T-helper 2 cell treated with Interferon-gamma antibody and Interleukin-4, amounts not matched to agents 100 ng/mL and 5 ng/mL, for 36 hours (primary cell): Measurements from ENCODE around the gene ATL3. TPM values are rescaled to one million over a fixed set of nuclear protein-coding genes. Genes with fewer than 3 reads are reported as not detected.
"Not testable (repeated sequence)": the region's sequence is repeated elsewhere in the genome, so short reads cannot be mapped to it uniquely, and the experiment has no call there.

Experiments used
- intact Hi-C: fragments of 100-400 bp; cut with micrococcal nuclease; formaldehyde crosslinking; loops from one replicate; pipeline ENCODE4 v1.15.1; 2023
- total RNA-seq: library from RNA; stranded (reverse); gene quantifications from 2 replicates; pipeline ENCODE4 v1.2.3, GENCODE V29; 2022

ATL3 gene
- total RNA-seq, 1 donor from 2014 or later = 40.5 TPM

DNA sequence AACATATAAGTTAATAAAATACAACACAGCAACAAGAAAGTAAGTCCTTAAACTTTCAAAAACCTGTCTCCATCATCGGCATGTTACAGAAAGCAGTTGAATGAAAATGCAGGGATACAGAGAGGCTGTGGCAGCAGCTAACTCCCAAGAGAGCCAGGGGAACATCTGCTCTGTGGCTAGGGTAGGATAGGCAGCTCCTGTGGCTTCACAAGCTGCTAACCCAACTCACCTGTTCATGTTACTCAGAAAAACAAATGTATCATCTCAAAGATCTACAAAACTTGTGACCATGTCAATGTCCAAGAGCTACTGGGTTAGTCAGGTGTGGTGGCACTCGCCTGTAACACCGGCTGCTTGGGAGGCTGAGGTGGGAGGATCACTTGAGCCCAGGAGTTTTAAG lies 41.8 kb downstream of the ATL3 start:
- intact Hi-C loops = no loop called here

GRCh38 chr11:63623513-63624140 lies 47.5 kb downstream of the ATL3 start:
- intact Hi-C loops = no loop called here

GRCh38 chr11:63622323-63622722 lies 48.9 kb downstream of the ATL3 start:
- intact Hi-C loops = no loop called here

GRCh38 chr11:63621071-63621470 lies 50.1 kb downstream of the ATL3 start:
- intact Hi-C loops = no loop called here

- intact Hi-C loops = loop anchor here (10.0 kb wide), 1 partner anchor 85 kb away; the partner anchor contains the start of gene PLAAT4
Observed at GRCh38 chr11:63619967-63620366, 51.2 kb downstream of the ATL3 start.

- intact Hi-C loops = loop anchor here (10.0 kb wide), 1 partner anchor 83 kb away; the partner anchor contains the start of gene PLAAT4
Observed at GRCh38 chr11:63617686-63618085, 53.5 kb downstream of the ATL3 start.

DNA sequence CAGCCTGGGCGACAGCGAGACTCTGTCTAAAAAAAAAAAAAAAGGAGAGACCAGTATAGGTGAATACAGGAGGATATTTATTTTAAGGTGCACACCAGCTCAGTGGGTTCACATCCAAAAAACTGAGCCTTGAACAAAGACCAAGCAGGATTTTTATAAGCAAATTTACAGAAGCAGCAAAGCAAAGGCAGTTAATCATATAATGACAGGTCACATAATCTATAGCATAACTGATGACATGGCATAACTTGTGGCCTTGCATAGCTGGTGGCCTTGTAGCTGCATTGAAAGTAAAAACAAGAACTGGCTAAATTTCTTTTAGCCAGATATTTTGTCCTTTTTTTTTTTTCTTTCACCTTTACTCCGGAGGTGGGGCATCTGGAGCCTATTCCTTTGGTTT lies 54.2 kb downstream of the ATL3 start:
- intact Hi-C loops = loop anchor here (10.0 kb wide), 1 partner anchor 82 kb away; the partner anchor contains the start of gene PLAAT4

DNA sequence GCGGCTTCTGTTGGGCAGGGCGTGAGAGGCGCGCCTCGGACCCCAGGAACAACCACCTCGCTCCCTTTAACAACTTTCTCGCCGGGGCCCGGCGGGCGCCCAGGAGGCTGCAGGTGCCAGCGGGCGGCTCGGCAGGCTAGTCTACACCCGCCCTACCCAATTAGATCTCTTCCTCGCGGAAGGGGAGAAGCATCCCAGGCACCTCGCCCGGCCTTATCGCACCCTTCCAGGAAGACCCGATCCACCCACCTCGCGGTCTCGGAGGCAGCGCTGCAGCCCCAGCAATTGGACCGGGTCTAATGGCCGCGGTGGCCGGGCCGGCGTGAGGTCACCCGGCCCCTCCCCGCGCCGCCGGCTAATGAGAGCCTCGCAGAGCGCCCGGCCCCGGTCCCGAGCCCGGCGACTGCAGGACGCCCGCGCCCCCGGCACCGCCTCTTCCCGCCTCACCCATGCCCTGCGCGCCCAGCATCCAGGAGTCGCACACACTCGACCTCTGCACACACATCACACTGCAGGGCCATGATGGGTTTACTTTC lies 57.0 kb downstream of the ATL3 start, which contains the start of gene PLAAT3:
Gene PLAAT3, minus strand, starts transcription at position 298 of the 536 bp plus-strand sequence. CDS start 419 bp downstream, outside the sequence.
- intact Hi-C loops = loop anchor here (10.0 kb wide), 1 partner anchor 79 kb away; the partner anchor contains the start of gene PLAAT4

- intact Hi-C loops = loop anchor here (10.0 kb wide), 1 partner anchor 79 kb away; the partner anchor contains the start of gene PLAAT4
Observed at GRCh38 chr11:63613517-63614135, 57.5 kb downstream of the ATL3 start.

DNA sequence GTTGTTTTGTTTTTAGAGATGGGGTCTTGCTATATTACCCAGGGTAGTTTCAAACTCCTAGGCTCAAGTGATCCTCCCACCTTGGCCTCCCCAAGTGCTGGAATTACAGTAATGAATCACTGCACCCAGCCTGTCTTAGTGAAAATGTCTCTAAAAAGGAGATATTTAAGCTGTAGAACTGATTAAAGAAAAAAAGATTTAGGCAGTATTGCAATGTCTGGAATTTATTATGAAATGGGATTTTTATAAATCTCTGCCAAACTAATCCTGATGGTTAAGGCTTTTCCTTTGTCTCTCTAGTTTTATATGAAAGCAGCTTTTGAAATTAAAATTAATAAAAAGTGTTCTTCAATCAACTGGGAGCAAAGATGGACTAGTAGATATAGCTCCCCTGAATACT lies 59.0 kb downstream of the ATL3 start:
- intact Hi-C loops = loop anchor here (10.0 kb wide), 1 partner anchor 77 kb away; the partner anchor contains the start of gene PLAAT4

DNA sequence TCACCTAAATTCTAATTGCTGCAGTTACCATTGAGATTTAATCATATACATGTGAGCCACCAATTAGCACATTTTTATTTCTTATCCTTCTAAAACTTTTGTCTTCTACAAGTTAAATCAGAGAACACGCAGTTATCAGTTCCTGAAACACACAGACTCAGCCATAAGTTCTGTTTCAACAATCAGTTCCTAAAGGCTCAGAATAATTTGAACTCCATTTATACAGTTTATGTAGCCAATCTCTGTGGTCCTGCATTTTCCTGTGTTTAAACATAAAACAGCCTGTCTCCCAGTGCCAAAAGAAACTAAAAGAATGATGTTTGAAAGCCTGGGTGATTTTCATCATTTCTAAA lies 59.8 kb downstream of the ATL3 start:
- intact Hi-C loops = loop anchor here (10.0 kb wide), 1 partner anchor 77 kb away; the partner anchor contains the start of gene PLAAT4

- intact Hi-C loops = loop anchor here (10.0 kb wide), 1 partner anchor 76 kb away; the partner anchor contains the start of gene PLAAT4
Observed at GRCh38 chr11:63610604-63611394, 60.4 kb downstream of the ATL3 start.

DNA sequence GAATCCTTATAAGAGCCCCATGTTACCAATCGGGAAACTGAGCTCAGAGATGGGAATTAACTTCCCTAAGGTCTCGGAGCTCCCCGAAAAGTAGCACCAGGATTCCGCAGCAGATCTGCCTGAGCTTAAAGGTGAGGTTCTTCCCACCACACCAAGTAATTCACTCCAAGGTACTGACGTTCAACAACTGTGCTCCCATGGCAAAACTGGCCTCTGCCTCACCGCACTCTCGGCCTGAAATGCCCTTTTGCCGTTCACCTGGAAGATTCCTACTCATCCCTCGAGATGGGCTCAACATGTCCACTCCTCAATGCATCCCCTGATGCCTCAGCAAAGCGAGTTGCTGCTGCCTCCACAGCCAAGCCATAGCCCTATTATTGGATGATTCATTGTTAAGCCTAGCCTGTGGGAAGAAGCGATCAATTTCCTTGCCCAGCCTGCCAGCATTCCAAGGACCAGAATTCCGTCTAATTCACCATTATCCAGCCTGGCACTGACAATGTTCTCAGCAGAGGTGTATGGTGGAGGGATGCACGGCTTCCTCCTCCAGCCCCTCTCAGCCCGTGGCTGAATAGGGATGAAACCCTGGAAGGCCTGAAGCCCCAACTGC lies 61.1 kb downstream of the ATL3 start:
- intact Hi-C loops = loop anchor here (10.0 kb wide), 1 partner anchor 75 kb away; the partner anchor contains the start of gene PLAAT4

DNA sequence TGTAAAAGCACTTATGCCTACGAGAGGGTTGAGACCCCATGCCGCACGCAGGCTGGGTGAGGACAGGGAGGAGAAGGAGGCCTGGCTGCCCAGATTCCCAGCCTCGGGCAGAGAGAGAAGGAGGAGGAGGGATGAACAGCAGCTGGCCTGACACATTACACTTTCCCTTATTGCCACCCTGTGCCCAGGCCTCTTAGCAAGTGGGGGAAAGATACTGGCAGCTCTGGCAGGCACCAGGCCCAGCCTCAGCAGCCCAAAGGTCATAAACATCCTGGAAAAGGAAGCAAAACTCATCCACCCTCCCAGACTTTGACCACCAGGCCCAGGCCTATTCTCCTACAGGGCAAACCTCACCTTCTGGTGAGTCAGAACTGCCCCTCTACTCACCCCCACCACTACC lies 61.6 kb downstream of the ATL3 start:
- intact Hi-C loops = no loop called here

- intact Hi-C loops = no loop called here
Observed at GRCh38 chr11:63608353-63609345, 62.5 kb downstream of the ATL3 start.

- intact Hi-C loops = no loop called here
Observed at GRCh38 chr11:63603180-63603518, 68.0 kb downstream of the ATL3 start.

DNA sequence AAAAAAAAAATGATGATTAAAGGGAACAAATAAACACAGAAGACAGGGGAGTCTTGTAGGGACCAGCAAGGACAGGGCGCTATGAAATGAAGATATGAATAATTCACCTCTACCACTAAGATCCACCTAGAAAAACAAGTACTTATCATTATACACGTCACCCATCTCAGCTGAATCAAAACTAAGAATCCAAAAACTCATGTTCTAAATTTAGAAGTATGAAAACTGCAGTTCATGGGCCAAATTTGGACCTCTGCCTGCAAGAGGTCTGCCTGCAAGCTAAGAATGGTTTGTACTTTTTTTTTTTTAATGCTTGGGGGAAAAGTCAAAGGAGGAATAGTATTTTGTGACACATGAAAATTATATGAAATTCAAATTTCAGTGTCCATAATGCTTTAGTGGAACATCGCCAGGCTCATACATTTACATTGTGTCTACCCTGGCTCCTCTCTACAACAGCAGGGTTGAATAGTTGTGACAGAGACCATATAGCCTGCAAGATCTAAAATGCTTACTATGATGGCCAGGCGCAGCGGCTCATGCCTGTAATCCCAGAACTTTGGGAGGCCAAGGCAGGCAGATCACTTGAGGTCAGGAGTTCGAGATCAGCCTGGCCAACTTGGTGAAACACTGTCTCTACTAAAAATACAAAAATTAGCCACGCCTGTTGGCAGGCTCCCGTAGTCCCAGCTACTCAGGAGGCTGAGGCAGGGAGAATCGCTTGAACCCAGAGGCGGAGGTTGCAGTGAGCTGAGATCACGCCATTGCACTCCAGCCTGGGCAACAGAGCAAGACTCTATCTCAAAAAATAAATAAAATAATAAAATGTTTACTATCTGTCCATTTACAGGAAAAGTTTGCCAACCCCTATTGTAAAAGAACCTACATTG lies 68.6 kb downstream of the ATL3 start:
- intact Hi-C loops = not testable (repeated sequence)

GRCh38 chr11:63599211-63600122 lies 71.7 kb downstream of the ATL3 start:
- intact Hi-C loops = no loop called here
